GM18519 (cell line): ENCODE results near the gene BFSP2.
"Not testable (repeated sequence)": the region's sequence is repeated elsewhere in the genome, so short reads cannot be mapped to it uniquely, and the experiment has no call there.

Experiments
- ATAC-seq: cut with Tn5 transposase; IDR thresholded peaks from one replicate; pipeline ENCODE4 v1.9.1; 2021; ENCODE audit warnings: mild to moderate bottlenecking, moderate library complexity; ENCODE audit not compliant: unreplicated experiment, low FRiP score

The BFSP2 gene

GRCh38 chr3:133505813-133506212 is 106.0 kb downstream of the BFSP2 start:
- ATAC-seq, result peak; percentile 15

GRCh38 chr3:133506215-133506901 is 106.5 kb downstream of the BFSP2 start:
- peak; percentile 90 for ATAC-seq

- no peak for ATAC-seq
Measured at GRCh38 chr3:133509488-133509887, 109.6 kb downstream of the BFSP2 start.

- no peak for ATAC-seq
Measured at GRCh38 chr3:133512416-133513089, 112.7 kb downstream of the BFSP2 start.

GRCh38 chr3:133514418-133514817 is 114.6 kb downstream of the BFSP2 start:
- no peak for ATAC-seq

GRCh38 chr3:133515127-133515526 is 115.3 kb downstream of the BFSP2 start:
- no peak for ATAC-seq

GRCh38 chr3:133520286-133520685 is 120.4 kb downstream of the BFSP2 start:
- no peak for ATAC-seq

- not testable (repeated sequence) for ATAC-seq
Measured at GRCh38 chr3:133520938-133521337, 121.1 kb downstream of the BFSP2 start.

- no peak for ATAC-seq
Measured at GRCh38 chr3:133521946-133522345, 122.1 kb downstream of the BFSP2 start.

- not testable (repeated sequence) for ATAC-seq
Measured at GRCh38 chr3:133523758-133524157, 123.9 kb downstream of the BFSP2 start.
